ENCODE results near the gene CHMP2A. TPM values are rescaled to one million over a fixed set of nuclear protein-coding genes. Genes with fewer than 3 reads are reported as not detected.

Gene CHMP2A
- total and polyA plus RNA-seq, 2 of the 13 experiments (the other 11 are each of a cell fraction or from before 2014, with no cell fraction given), result 49.7 to 55.0 TPM

GRCh38 chr19:58545286-58546018 is 9.5 kb downstream of the CHMP2A start:
- CTCF ChIA-PET (ENCODE audit: low intra/inter-chr PET ratio, low total read pairs), result no interaction called here
- 9% methylated on average over 12 of the region's 21 CpGs for WGBS (ENCODE audit: low lambda C conversion rate)
- Histone ChIP-seq H3K4me1 (ENCODE audit: insufficient read depth, low read length) (peaks cover 24% of the 10 kb centered on the region), H3K79me2 (ENCODE audit: insufficient read depth, low read length) (peaks cover 38% of the 10 kb centered on the region), H3K27ac (ENCODE audit: extremely low read length, insufficient read depth, low read length) (peak overlapping the region; percentile 67), H2AFZ (ENCODE audit: low read length) (no peak overlapping the region), H3K36me3 (replicated peaks in 1 of 2; ENCODE audit: control insufficient read depth in 1 of 2, insufficient read depth in 2 of 2, low read length in 2 of 2) (peaks cover 33 to 48% of the 10 kb centered on the region in 2 experiments), H4K20me1 (ENCODE audit: insufficient read depth, low read length) (peaks cover 39% of the 10 kb centered on the region), H3K9ac (ENCODE audit: insufficient read depth, low read depth, low read length) (peak overlapping the region; percentile 85), H3K9me3 (ENCODE audit: low read length) (no peaks in the 10 kb centered on the region), H3K4me3 (replicated peaks in 1 of 3; ENCODE audit: insufficient read depth in 1 of 3, low read depth in 2 of 3, low read length in 3 of 3) (peak overlapping the region; percentile 91 to 99 (median 96)), H3K4me2 (ENCODE audit: low read depth, low read length) (peak overlapping the region; percentile 97), H3K27me3 (ENCODE audit: control insufficient read depth in 1 of 2, insufficient read depth in 2 of 2, low read length in 2 of 2) (no peaks in the 10 kb centered on the region; a peak in 2 of 5 replicates)
- 0 out of 3 replicates have a peak, but pooled peaks have one; percentile 7 for ATAC-seq
- no peak for FAIRE-seq
- TSS peak; percentile 61 for BruUV-seq (replicated peaks)
- intact Hi-C loops (cut with micrococcal nuclease; ENCODE audit: unreplicated experiment) (no loop called here), in situ Hi-C loops (cut with HindIII; ENCODE audit: extremely low pct_ligation_motif_present, low pct_unique_long_range_greater_than_20kb) (no loop called here)
- no peak for DNase-seq (ENCODE audit: low spot score)
- TF ChIP-seq ZC3H13 (CRISPR knock-in tag; IDR thresholded peaks at IDR 0.05) (0 out of 2 replicates have a peak, but pooled peaks have one; percentile 28), KDM5A (IDR thresholded peaks at IDR 0.05; ENCODE audit: borderline replicate concordance, low read length) (0 out of 2 replicates have a peak, but pooled peaks have one; percentile 11), ZNF710 (CRISPR knock-in tag; IDR thresholded peaks at IDR 0.05; ENCODE audit: borderline replicate concordance) (no peak), REL (CRISPR knock-in tag; conservative IDR thresholded peaks at IDR 0.05) (0 out of 2 replicates have a peak, but pooled peaks have one; percentile 3), FOXC1 (CRISPR knock-in tag; IDR thresholded peaks at IDR 0.05; ENCODE audit: borderline replicate concordance) (0 out of 2 replicates have a peak, but pooled peaks have one; percentile 15), POLR2AphosphoS5 (IDR thresholded peaks at IDR 0.05; ENCODE audit: low read depth, low read length) (0 out of 2 replicates have a peak, but pooled peaks have one; percentile 6)
- TF ChIP-seq, protein P1, sequence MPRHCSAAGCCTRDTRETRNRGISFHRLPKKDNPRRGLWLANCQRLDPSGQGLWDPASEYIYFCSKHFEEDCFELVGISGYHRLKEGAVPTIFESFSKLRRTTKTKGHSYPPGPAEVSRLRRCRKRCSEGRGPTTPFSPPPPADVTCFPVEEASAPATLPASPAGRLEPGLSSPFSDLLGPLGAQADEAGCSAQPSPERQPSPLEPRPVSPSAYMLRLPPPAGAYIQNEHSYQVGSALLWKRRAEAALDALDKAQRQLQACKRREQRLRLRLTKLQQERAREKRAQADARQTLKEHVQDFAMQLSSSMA (CRISPR knock-in tag; IDR thresholded peaks at IDR 0.05), result peak; percentile 68; the same call in 1 of the 2 replicates
- TF ChIP-seq, protein P2, sequence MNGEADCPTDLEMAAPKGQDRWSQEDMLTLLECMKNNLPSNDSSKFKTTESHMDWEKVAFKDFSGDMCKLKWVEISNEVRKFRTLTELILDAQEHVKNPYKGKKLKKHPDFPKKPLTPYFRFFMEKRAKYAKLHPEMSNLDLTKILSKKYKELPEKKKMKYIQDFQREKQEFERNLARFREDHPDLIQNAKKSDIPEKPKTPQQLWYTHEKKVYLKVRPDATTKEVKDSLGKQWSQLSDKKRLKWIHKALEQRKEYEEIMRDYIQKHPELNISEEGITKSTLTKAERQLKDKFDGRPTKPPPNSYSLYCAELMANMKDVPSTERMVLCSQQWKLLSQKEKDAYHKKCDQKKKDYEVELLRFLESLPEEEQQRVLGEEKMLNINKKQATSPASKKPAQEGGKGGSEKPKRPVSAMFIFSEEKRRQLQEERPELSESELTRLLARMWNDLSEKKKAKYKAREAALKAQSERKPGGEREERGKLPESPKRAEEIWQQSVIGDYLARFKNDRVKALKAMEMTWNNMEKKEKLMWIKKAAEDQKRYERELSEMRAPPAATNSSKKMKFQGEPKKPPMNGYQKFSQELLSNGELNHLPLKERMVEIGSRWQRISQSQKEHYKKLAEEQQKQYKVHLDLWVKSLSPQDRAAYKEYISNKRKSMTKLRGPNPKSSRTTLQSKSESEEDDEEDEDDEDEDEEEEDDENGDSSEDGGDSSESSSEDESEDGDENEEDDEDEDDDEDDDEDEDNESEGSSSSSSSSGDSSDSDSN (CRISPR knock-in tag; IDR thresholded peaks at IDR 0.05), result peak; percentile 5; the same call in 1 of the 2 replicates
- TF ChIP-seq, protein P3, sequence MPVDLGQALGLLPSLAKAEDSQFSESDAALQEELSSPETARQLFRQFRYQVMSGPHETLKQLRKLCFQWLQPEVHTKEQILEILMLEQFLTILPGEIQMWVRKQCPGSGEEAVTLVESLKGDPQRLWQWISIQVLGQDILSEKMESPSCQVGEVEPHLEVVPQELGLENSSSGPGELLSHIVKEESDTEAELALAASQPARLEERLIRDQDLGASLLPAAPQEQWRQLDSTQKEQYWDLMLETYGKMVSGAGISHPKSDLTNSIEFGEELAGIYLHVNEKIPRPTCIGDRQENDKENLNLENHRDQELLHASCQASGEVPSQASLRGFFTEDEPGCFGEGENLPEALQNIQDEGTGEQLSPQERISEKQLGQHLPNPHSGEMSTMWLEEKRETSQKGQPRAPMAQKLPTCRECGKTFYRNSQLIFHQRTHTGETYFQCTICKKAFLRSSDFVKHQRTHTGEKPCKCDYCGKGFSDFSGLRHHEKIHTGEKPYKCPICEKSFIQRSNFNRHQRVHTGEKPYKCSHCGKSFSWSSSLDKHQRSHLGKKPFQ (CRISPR knock-in tag; IDR thresholded peaks at IDR 0.05; ENCODE audit: insufficient replicate concordance), result peak; percentile 45
- TF ChIP-seq, protein P4, sequence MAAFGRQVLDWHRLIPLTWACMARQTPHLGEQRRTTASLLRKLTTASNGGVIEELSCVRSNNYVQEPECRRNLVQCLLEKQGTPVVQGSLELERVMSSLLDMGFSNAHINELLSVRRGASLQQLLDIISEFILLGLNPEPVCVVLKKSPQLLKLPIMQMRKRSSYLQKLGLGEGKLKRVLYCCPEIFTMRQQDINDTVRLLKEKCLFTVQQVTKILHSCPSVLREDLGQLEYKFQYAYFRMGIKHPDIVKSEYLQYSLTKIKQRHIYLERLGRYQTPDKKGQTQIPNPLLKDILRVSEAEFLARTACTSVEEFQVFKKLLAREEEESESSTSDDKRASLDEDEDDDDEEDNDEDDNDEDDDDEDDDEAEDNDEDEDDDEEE (CRISPR knock-in tag; IDR thresholded peaks at IDR 0.05), result no peak
- POLR2A ChIA-PET, result interaction anchor here (1.6 to 3.6 kb wide), 4 partner anchors 9 to 31 kb away, joined by 4 to 59 read pairs (median 39); partner anchors contain the start of genes CHMP2A and ZBTB45
